Measurements from ENCODE around the gene CDR2L.
"Not testable (repeated sequence)": the region's sequence is repeated elsewhere in the genome, so short reads cannot be mapped to it uniquely, and the experiment has no call there.

The CDR2L gene

GRCh38 chr17:75036643-75037268 lies 49.3 kb downstream of the CDR2L start:
- DNase-seq (ENCODE audit: low read depth in 1 of 2, low spot score in 1 of 2): peak; percentile 68 to 84

GRCh38 chr17:75039238-75039637 lies 51.8 kb downstream of the CDR2L start:
- no peak for DNase-seq (ENCODE audit: low read depth in 1 of 2, low spot score in 1 of 2)

- no peak for DNase-seq (ENCODE audit: low read depth in 1 of 2, low spot score in 1 of 2)
Observed at GRCh38 chr17:75041656-75042280, 54.3 kb downstream of the CDR2L start.

GRCh38 chr17:75043789-75044188 lies 56.4 kb downstream of the CDR2L start:
- DNase-seq (ENCODE audit: low read depth in 1 of 2, low spot score in 1 of 2): not testable (repeated sequence)

GRCh38 chr17:75044716-75045115 lies 57.3 kb downstream of the CDR2L start:
- DNase-seq (ENCODE audit: low read depth in 1 of 2, low spot score in 1 of 2): no peak

- not testable (repeated sequence) for DNase-seq (ENCODE audit: low read depth in 1 of 2, low spot score in 1 of 2)
Observed at GRCh38 chr17:75045946-75046406, 58.5 kb downstream of the CDR2L start.

GRCh38 chr17:75046407-75047289 lies 59.2 kb downstream of the CDR2L start, which contains the start of the genes ATP5PD and KCTD2:
Gene ATP5PD, minus strand, starts transcription at chr17:75046969. Its CDS starts 4,319 bp downstream, at chr17:75042650.
Gene KCTD2, plus strand, starts transcription at chr17:75047225. Its CDS starts 26 bp downstream, at chr17:75047251.
- peak; percentile 80 to 94 for DNase-seq (ENCODE audit: low read depth in 1 of 2, low spot score in 1 of 2)

- DNase-seq (ENCODE audit: low read depth in 1 of 2, low spot score in 1 of 2): no peak
Observed at GRCh38 chr17:75047398-75048098, 60.1 kb downstream of the CDR2L start.

- DNase-seq (ENCODE audit: low read depth in 1 of 2, low spot score in 1 of 2): no peak
Observed at GRCh38 chr17:75048249-75048878, 60.9 kb downstream of the CDR2L start.

- no peak for DNase-seq (ENCODE audit: low read depth in 1 of 2, low spot score in 1 of 2)
Observed at GRCh38 chr17:75049057-75049456, 61.6 kb downstream of the CDR2L start.

GRCh38 chr17:75049706-75050105 lies 62.3 kb downstream of the CDR2L start:
- no peak for DNase-seq (ENCODE audit: low read depth in 1 of 2, low spot score in 1 of 2)

- DNase-seq (ENCODE audit: low read depth in 1 of 2, low spot score in 1 of 2): no peak
Observed at GRCh38 chr17:75051941-75052340, 64.5 kb downstream of the CDR2L start.

Measured in activated T-helper 1 cell treated with anti-CD3 and anti-CD28 coated beads, Interleukin-2, amount 50 U/mL, for 16 hours (primary cell).